ENCODE data around the gene FZD2. TPM values are rescaled to one million over a fixed set of nuclear protein-coding genes. Genes with fewer than 3 reads are reported as not detected.
A peak's percentile ranks its signal among the peaks of the same experiment; 100 is the strongest.

Gene FZD2
- total RNA-seq, 1 experiment from 2014 or later: 23.7 TPM

DNA sequence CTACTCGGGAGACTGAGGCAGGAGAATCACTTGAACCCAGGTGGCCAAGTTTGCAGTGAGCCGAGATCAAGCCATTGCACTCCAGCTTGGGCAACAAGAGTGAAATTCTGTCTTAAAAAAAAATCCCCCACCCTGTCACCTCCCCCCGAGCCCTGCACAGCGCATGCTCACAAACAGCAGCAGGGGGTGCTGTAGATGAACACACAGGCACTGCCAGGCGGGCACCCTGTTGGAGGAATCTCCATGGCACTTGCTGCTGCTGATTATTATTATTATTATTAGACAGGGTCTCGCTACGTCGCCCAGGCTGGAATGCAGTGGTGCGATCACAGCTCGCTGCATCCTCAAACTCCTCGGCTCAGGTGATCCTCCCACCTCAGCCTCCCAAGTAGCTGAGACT is 24.6 kb downstream of the FZD2 start:
- POLR2A ChIA-PET (ENCODE audit: low non-redundant PET): no interaction called here
- peak; percentile 33 for DNase-seq (ENCODE audit: low spot score)

DNA sequence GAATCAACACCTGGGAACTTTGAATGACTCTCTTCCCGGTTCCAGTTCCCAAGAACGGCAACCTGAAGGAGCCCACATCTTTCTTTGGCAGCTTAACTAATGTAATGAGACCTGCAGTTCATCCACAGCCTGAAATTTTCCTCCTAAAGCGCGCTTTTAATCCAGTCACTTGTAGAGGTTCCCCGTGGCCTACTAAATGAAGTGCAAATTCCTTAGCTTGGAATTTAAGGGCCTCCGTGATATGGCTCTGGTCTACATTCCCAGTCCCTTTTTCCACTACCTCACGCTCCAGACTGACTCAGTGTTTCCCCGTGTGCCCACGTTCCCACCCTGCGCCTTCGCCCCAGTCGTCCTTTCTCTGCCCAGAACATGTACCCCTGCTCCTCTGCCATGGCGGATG is 27.2 kb downstream of the FZD2 start:
- Histone ChIP-seq H3K36me3 (ENCODE audit: insufficient read depth, low read length, poor library complexity, severe bottlenecking) (no peaks in the 10 kb centered on the region), H3K27me3 (replicated peaks; ENCODE audit: insufficient read depth, low read depth, low read length, poor library complexity) (no peaks in the 10 kb centered on the region), H3K9me3 (ENCODE audit: low read depth, low read length, poor library complexity, severe bottlenecking) (no peaks in the 10 kb centered on the region), H3K27ac (ENCODE audit: low read depth, low read length, poor library complexity, severe bottlenecking) (no peak overlapping the region), H3K4me3 (ENCODE audit: low read depth, low read length, poor library complexity, severe bottlenecking) (no peak overlapping the region), H3K4me1 (ENCODE audit: insufficient read depth, low read length, poor library complexity, severe bottlenecking) (no peaks in the 10 kb centered on the region)
- intact Hi-C loops (cut with micrococcal nuclease; ENCODE audit: unreplicated experiment): no loop called here
- BruUV-seq (replicated peaks): no TSS peak
- POLR2A ChIA-PET (ENCODE audit: low non-redundant PET): no interaction called here
- TF ChIP-seq, protein P1, sequence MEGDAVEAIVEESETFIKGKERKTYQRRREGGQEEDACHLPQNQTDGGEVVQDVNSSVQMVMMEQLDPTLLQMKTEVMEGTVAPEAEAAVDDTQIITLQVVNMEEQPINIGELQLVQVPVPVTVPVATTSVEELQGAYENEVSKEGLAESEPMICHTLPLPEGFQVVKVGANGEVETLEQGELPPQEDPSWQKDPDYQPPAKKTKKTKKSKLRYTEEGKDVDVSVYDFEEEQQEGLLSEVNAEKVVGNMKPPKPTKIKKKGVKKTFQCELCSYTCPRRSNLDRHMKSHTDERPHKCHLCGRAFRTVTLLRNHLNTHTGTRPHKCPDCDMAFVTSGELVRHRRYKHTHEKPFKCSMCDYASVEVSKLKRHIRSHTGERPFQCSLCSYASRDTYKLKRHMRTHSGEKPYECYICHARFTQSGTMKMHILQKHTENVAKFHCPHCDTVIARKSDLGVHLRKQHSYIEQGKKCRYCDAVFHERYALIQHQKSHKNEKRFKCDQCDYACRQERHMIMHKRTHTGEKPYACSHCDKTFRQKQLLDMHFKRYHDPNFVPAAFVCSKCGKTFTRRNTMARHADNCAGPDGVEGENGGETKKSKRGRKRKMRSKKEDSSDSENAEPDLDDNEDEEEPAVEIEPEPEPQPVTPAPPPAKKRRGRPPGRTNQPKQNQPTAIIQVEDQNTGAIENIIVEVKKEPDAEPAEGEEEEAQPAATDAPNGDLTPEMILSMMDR (conservative IDR thresholded peaks at IDR 0.05; ENCODE audit: low read depth, low read length): no peak
- TF ChIP-seq EZH2 (IDR thresholded peaks at IDR 0.05; ENCODE audit: borderline replicate concordance, low read depth, low read length, poor library complexity, severe bottlenecking): no peak
- no peak for DNase-seq (ENCODE audit: low spot score)
- CTCF ChIA-PET: no interaction called here

More for the DNA sequence above, 24.6 kb downstream of the FZD2 start:
- no peaks in the 10 kb centered on the region for H3K36me3 ChIP-seq (ENCODE audit: insufficient read depth, low read length, poor library complexity, severe bottlenecking)
- H3K9me3 ChIP-seq (ENCODE audit: low read depth, low read length, poor library complexity, severe bottlenecking): no peaks in the 10 kb centered on the region
- H3K27me3 ChIP-seq (replicated peaks; ENCODE audit: insufficient read depth, low read depth, low read length, poor library complexity): no peaks in the 10 kb centered on the region
- no peak overlapping the region for H3K4me3 ChIP-seq (ENCODE audit: low read depth, low read length, poor library complexity, severe bottlenecking)
- no peak for TF ChIP-seq EZH2 (IDR thresholded peaks at IDR 0.05; ENCODE audit: borderline replicate concordance, low read depth, low read length, poor library complexity, severe bottlenecking)
- TF ChIP-seq, protein P1 (conservative IDR thresholded peaks at IDR 0.05; ENCODE audit: low read depth, low read length): 0 out of 2 replicates have a peak, but pooled peaks have one; percentile 13
- no peaks in the 10 kb centered on the region for H3K4me1 ChIP-seq (ENCODE audit: insufficient read depth, low read length, poor library complexity, severe bottlenecking)
- H3K27ac ChIP-seq (ENCODE audit: low read depth, low read length, poor library complexity, severe bottlenecking): no peak overlapping the region
- intact Hi-C loops (cut with micrococcal nuclease; ENCODE audit: unreplicated experiment): no loop called here
- no TSS peak for BruUV-seq (replicated peaks)
- CTCF ChIA-PET: interaction anchor here (0.6 to 0.7 kb wide), 2 partner anchors 55 to 199 kb away, joined by 3 read pairs; no protein-coding TSS in a partner anchor

DNA sequence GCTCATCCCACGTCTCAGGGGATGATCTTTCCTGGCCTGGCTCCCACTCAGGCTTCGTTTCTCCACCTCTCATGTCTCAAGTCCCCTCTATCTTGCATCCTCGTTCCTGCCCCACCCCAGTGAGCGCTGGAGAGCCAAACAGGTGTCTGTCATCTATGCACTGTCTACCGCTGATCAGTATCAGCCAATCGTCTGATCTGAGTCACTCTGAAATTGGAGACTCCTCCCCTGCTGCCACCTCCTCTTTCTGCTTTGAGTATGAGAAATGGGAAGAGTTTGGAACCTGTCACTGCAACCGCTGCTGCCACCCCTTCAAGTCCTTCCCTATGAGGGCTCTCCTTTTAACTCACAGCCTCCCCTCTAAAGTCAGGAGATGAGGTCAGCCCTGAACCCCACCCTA is 28.0 kb downstream of the FZD2 start:
- Histone ChIP-seq H3K27ac (ENCODE audit: low read depth, low read length, poor library complexity, severe bottlenecking) (no peak overlapping the region), H3K27me3 (replicated peaks; ENCODE audit: insufficient read depth, low read depth, low read length, poor library complexity) (no peaks in the 10 kb centered on the region), H3K4me3 (ENCODE audit: low read depth, low read length, poor library complexity, severe bottlenecking) (no peak overlapping the region), H3K4me1 (ENCODE audit: insufficient read depth, low read length, poor library complexity, severe bottlenecking) (no peaks in the 10 kb centered on the region), H3K9me3 (ENCODE audit: low read depth, low read length, poor library complexity, severe bottlenecking) (no peaks in the 10 kb centered on the region), H3K36me3 (ENCODE audit: insufficient read depth, low read length, poor library complexity, severe bottlenecking) (no peaks in the 10 kb centered on the region)
- ChIA-PET POLR2A (ENCODE audit: low non-redundant PET) (no interaction called here), CTCF (no interaction called here)
- BruUV-seq (replicated peaks): no TSS peak
- DNase-seq (ENCODE audit: low spot score): no peak
- TF ChIP-seq EZH2 (IDR thresholded peaks at IDR 0.05; ENCODE audit: borderline replicate concordance, low read depth, low read length, poor library complexity, severe bottlenecking): no peak
- TF ChIP-seq, protein P1 (conservative IDR thresholded peaks at IDR 0.05; ENCODE audit: low read depth, low read length): no peak
- intact Hi-C loops (cut with micrococcal nuclease; ENCODE audit: unreplicated experiment): no loop called here
